Natural killer cell (primary cell): Measurements from ENCODE around the gene SLAMF9. TPM values are rescaled to one million over a fixed set of nuclear protein-coding genes. Genes with fewer than 3 reads are reported as not detected.

Experiments used
- ATAC-seq, 3 donors: fragments of 150-1000 bp in 2 of 3; fragments of 200-7000 bp in 1 of 3; cut with Tn5 transposase; 1 replicate in 1 of 3; 2 replicates in 2 of 3; pipeline ENCODE4 v1.10.0; 2021; ENCODE audit warnings: mild to moderate bottlenecking in 2 of 3, moderate library complexity in 2 of 3
- DNase-seq, 2 donors: peaks; one replicate each; pipeline versions ENCODE4 v3.0.0 to v3.0.0-alpha.2; 2013 to 2021; ENCODE audit warnings: mixed read lengths in 1 of 2
- H3K27ac ChIP-seq: one replicate; pipeline ENCODE4 v1.5.1; 2013; ENCODE audit warnings: mild to moderate bottlenecking, low read length
- H3K27me3 ChIP-seq: one replicate; pipeline ENCODE4 v1.6.1; 2013; ENCODE audit warnings: low read length; ENCODE audit not compliant: control insufficient read depth, insufficient read depth
- H3K36me3 ChIP-seq: one replicate; pipeline ENCODE4 v1.6.1; 2013; ENCODE audit warnings: low read length; ENCODE audit not compliant: control insufficient read depth, insufficient read depth
- H3K4me1 ChIP-seq: one replicate; pipeline ENCODE4 v1.6.1; 2013; ENCODE audit warnings: low read length; ENCODE audit not compliant: control insufficient read depth, insufficient read depth
- H3K4me3 ChIP-seq: one replicate; pipeline ENCODE4 v1.5.1; 2013; ENCODE audit warnings: low read length
- H3K9me3 ChIP-seq: one replicate; pipeline ENCODE4 v1.6.1; 2013; ENCODE audit warnings: low read length; ENCODE audit not compliant: control insufficient read depth, insufficient read depth
- H3K27ac Mint-ChIP-seq, 2 donors: one replicate each; pipeline ENCODE4 v1.8.0; 2022; ENCODE audit warnings: mild to moderate bottlenecking in 2 of 2, mixed read lengths in 2 of 2, moderate library complexity in 1 of 2
- H3K27me3 Mint-ChIP-seq, 2 donors: one replicate each; pipeline ENCODE4 v1.8.0; 2022; ENCODE audit warnings: low read depth in 2 of 2, mixed read lengths in 2 of 2
- H3K36me3 Mint-ChIP-seq: one replicate; pipeline ENCODE4 v1.8.0; 2022; ENCODE audit warnings: mixed read lengths
- H3K4me1 Mint-ChIP-seq, 2 donors: one replicate each; pipeline ENCODE4 v1.8.0; 2022; ENCODE audit warnings: mixed read lengths in 2 of 2
- H3K4me3 Mint-ChIP-seq: one replicate; pipeline ENCODE4 v1.8.0; 2022; ENCODE audit warnings: mild to moderate bottlenecking, moderate library complexity, mixed read lengths
- H3K9me3 Mint-ChIP-seq, 2 donors: one replicate each; pipeline ENCODE4 v1.8.0; 2022; ENCODE audit warnings: mixed read lengths in 2 of 2
- WGBS: methylation state at CpG from one replicate; pipeline ENCODE4 v1.1.7; 2013; ENCODE audit warnings: missing lambda C conversion rate; ENCODE audit not compliant: insufficient coverage; 5-methylcytosine and 5-hydroxymethylcytosine counted together
- intact Hi-C: fragments of 100-400 bp; cut with micrococcal nuclease; formaldehyde crosslinking; loops from one replicate; pipeline ENCODE4 v1.14.2; 2022
- total RNA-seq, 4 donors: library from RNA; stranded (reverse); fragments of 120-200 nt in 1 of 4; gene quantifications; one replicate each; pipeline versions ENCODE4 v1.2.3 to v1.2.4, GENCODE V29; 2013 to 2022
- TF ChIP-seq, protein P1 (sequence below): fragments of 200-600 bp; IDR thresholded peaks from one replicate; pipeline ENCODE4 v1.8.0; 2022; ENCODE audit warnings: antibody characterized with exemption

The SLAMF9 gene
- total RNA-seq, 3 donors from 2014 or later (not counting 1 experiment from before 2014, with no cell fraction given), result not detected

DNA sequence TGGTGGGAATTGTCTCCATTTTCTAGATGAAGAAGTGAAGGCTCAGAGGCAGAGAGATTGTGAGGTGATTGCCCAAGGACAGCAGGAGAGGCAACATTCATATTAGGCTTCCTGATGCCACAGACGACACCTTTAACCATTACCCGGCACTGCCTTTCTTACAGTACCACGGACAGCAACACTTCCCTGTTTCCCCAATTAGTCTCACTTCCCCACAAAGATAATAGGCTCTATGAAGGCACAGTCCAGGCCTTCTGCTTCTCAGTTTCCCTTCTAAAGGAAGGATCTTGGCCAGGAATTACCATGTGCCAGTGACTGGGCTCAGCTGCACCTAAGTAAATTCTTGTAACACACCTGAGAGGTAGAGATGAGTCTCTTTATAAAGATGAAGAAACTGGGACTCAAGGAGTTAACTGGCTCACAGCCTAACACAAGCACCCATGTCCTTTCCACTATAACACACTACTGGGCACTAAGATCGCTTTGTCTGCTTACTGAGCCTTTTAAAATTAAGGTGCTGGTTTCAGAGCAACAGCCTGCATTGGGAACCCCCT lies 18.2 kb downstream of the SLAMF9 start:
- Histone ChIP-seq H3K4me3 (no peak overlapping the region), H3K9me3 (no peaks in the 10 kb centered on the region), H3K4me1 (peaks cover 24% of the 10 kb centered on the region), H3K36me3 (no peaks in the 10 kb centered on the region), H3K27me3 (no peaks in the 10 kb centered on the region), H3K27ac (no peak overlapping the region)
- intact Hi-C loops, result loop anchor here (1.0 to 10.0 kb wide), 3 partner anchors 72 to 439 kb away; partner anchors contain the start of gene KCNJ9
- Mint-ChIP-seq H3K4me1 (peaks cover 0 to 7% of the 10 kb centered on the region in 2 donors), H3K9me3 (no peaks in the 10 kb centered on the region), H3K4me3 (no peak overlapping the region), H3K36me3 (no peaks in the 10 kb centered on the region), H3K27me3 (peaks cover 17 to 20% of the 10 kb centered on the region in 2 donors), H3K27ac (no peak overlapping the region)
- WGBS, result 55% methylated on average over 4 of the region's 4 CpGs
- DNase-seq (no peak), ATAC-seq (no peak)
- TF ChIP-seq, protein P1, sequence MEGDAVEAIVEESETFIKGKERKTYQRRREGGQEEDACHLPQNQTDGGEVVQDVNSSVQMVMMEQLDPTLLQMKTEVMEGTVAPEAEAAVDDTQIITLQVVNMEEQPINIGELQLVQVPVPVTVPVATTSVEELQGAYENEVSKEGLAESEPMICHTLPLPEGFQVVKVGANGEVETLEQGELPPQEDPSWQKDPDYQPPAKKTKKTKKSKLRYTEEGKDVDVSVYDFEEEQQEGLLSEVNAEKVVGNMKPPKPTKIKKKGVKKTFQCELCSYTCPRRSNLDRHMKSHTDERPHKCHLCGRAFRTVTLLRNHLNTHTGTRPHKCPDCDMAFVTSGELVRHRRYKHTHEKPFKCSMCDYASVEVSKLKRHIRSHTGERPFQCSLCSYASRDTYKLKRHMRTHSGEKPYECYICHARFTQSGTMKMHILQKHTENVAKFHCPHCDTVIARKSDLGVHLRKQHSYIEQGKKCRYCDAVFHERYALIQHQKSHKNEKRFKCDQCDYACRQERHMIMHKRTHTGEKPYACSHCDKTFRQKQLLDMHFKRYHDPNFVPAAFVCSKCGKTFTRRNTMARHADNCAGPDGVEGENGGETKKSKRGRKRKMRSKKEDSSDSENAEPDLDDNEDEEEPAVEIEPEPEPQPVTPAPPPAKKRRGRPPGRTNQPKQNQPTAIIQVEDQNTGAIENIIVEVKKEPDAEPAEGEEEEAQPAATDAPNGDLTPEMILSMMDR, result no peak

DNA sequence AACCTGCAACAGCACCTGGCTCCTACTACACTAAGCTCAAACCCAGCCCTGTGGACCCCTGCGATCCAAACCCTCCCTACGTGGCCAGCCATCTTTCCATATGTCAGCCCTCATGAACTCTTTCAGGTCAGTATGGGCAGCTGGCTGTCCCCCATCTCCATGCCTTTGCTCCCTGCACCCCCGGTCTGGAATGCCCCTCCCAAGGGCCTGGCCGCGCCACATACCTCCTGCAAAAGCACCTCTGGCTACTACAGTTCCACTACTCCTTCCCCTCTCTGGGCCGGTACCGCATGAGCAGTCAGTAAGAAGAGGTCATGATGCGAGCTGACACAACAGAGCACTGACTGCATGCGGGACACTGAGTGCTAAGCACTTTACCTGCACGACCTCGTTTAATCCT lies 18.7 kb downstream of the SLAMF9 start:
- no peak overlapping the region for H3K27ac ChIP-seq
- DNase-seq, result no peak
- no peaks in the 10 kb centered on the region for H3K36me3 ChIP-seq
- 93% methylated on average over 11 of the region's 11 CpGs for WGBS
- H3K9me3 ChIP-seq, result no peaks in the 10 kb centered on the region
- Mint-ChIP-seq H3K27me3 (peaks cover 13 to 17% of the 10 kb centered on the region in 2 donors), H3K27ac (no peak overlapping the region), H3K9me3 (no peaks in the 10 kb centered on the region), H3K36me3 (no peaks in the 10 kb centered on the region), H3K4me1 (peaks cover 0 to 7% of the 10 kb centered on the region in 2 donors), H3K4me3 (no peak overlapping the region)
- intact Hi-C loops, result loop anchor here (5.0 to 10.0 kb wide), 2 partner anchors 147 to 439 kb away; partner anchors contain the start of gene KCNJ9
- no peaks in the 10 kb centered on the region for H3K27me3 ChIP-seq
- H3K4me1 ChIP-seq, result peaks cover 24% of the 10 kb centered on the region
- no peak overlapping the region for H3K4me3 ChIP-seq
- ATAC-seq, result no peak
- TF ChIP-seq, protein P1, result no peak

DNA sequence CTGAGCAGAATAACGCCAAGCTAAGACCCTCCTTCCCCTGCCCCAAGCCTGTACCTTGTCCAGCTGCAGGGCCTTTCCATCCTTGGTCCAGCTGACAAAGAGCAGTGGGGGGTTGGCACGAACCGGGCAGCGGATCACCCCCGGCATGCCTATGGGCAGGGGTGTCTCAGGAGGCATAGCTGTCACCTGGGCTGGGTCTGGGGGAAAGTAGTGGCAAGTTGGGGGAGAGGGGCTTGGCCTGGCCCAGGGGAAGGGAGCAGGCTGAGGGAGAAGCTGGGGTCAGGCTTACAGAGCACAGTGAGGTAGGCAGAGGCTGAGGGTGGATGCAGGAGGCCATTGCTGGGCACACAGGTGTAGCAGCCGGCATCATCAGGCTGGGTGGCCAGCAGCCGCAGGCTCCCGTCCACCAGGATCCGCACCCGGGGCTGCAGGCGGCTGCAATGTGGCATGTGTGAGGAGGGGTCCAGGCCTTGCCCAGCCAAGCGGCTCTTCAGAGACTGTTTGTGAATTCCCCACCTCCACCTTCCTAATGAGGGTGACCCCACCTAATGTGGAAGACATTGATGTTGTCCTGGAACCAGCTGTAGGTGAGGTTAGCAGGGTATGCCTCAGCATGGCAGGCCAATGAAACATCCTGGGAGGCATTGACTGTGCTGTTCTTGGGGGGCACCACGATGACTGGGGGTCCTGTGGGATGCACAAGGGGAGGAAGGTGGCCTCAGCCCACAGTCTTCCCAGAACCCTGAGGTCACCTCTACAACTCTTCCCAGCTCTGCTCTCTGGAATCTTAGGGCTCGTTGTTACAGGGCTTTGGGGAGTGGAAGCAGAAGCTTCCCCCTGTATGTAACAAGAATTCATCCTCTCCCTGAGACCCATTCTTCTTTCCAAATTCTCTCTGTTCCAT lies 19.6 kb downstream of the SLAMF9 start:
- 90% methylated on average over 12 of the region's 14 CpGs for WGBS
- Mint-ChIP-seq H3K27me3 (peaks cover 10 to 16% of the 10 kb centered on the region in 2 donors), H3K4me1 (peaks cover 0 to 7% of the 10 kb centered on the region in 2 donors), H3K36me3 (no peaks in the 10 kb centered on the region), H3K9me3 (no peaks in the 10 kb centered on the region), H3K27ac (no peak overlapping the region), H3K4me3 (no peak overlapping the region)
- Histone ChIP-seq H3K27me3 (no peaks in the 10 kb centered on the region), H3K4me3 (no peak overlapping the region), H3K36me3 (no peaks in the 10 kb centered on the region), H3K9me3 (no peaks in the 10 kb centered on the region), H3K27ac (no peak overlapping the region), H3K4me1 (peaks cover 24% of the 10 kb centered on the region)
- intact Hi-C loops, result loop anchor here (5.0 to 10.0 kb wide), 2 partner anchors 148 to 440 kb away; partner anchors contain the start of gene KCNJ9
- TF ChIP-seq, protein P1, result no peak
- DNase-seq (no peak), ATAC-seq (no peak)
